HCT116 (cell line): ENCODE results near the gene ASRGL1. TPM values are rescaled to one million over a fixed set of nuclear protein-coding genes. Genes with fewer than 3 reads are reported as not detected.
A peak's percentile ranks its signal among the peaks of the same experiment; 100 is the strongest.

Source experiments
- ATAC-seq: fragments of 200-7000 bp; cut with Tn5 transposase; 2 replicates; pipeline ENCODE4 v1.9.1; 2020; ENCODE audit warnings: mild to moderate bottlenecking, moderate library complexity
- BruUV-seq: library from RNA; stranded (reverse); fragments of 400-500 nt; replicated peaks from 2 replicates; lab custom pipeline; 2021; lab: Mats Ljungman, UMichigan
- CTCF ChIA-PET: fragments of 300-600 bp; sonication (Branson Sonifier 250); formaldehyde crosslinking; loops from one replicate; lab custom pipeline; 2021; ENCODE audit warnings: antibody characterized with exemption; lab: Charles Lee
- POLR2A ChIA-PET: fragments of 300-600, 350-600 bp; sonication (Branson Sonifier 250); formaldehyde crosslinking; loops from one replicate; lab custom pipeline; 2021; ENCODE audit warnings: antibody characterized with exemption; lab: Charles Lee
- RAD21 ChIA-PET, 2 experiments: fragments of 300-600 bp; sonication (Branson Sonifier 250); formaldehyde crosslinking; loops; one replicate each; lab custom pipeline; 2023; ENCODE audit warnings: low total read pairs in 2 of 2; ENCODE audit not compliant: uncharacterized antibody in 2 of 2, unreplicated experiment in 2 of 2, low non-redundant PET in 1 of 2; lab: Charles Lee
- DNase-seq: peaks from one replicate; pipeline ENCODE4 v3.0.0-alpha.2; 2010; ENCODE audit warnings: low read depth, low spot score
- H2AFZ ChIP-seq: fragments of 200-600 bp; shearing (Covaris generic), sonication (generic); 2 replicates; pipeline ENCODE4 v1.6.1; 2017; ENCODE audit warnings: low read depth, mixed run types, mixed read lengths, antibody characterized with exemption, low read length; ENCODE audit not compliant: poor library complexity, severe bottlenecking
- H3K27ac ChIP-seq: 2 replicates; pipeline ENCODE4 v1.5.1; 2012; ENCODE audit warnings: low read depth, low read length
- H3K27me3 ChIP-seq: fragments of 200-600 bp; sonication (generic); 2 replicates; pipeline ENCODE4 v1.6.1; 2016; ENCODE audit warnings: mixed run types, low read length, mixed read lengths; ENCODE audit not compliant: insufficient read depth
- H3K36me3 ChIP-seq, 2 experiments: fragments of 200-500 bp in 1 of 2; fragments of 200-600 bp in 1 of 2; sonication (Bioruptor generic) in 1 of 2; sonication (generic) in 1 of 2; 2 replicates each; pipeline versions ENCODE4 v1.5.1 to v1.6.1; 2014 to 2016; ENCODE audit warnings: low read length in 2 of 2, inconsistent platforms in 1 of 2, mixed read lengths in 1 of 2, mixed run types in 1 of 2; ENCODE audit not compliant: insufficient read depth in 2 of 2, control insufficient read depth in 1 of 2
- H3K4me1 ChIP-seq, 2 experiments: fragments of 200-600 bp in 1 of 2; sonication (generic) in 1 of 2; 2 replicates each; pipeline versions ENCODE4 v1.5.1 to v1.6.1; 2012 to 2017; ENCODE audit warnings: low read length in 2 of 2, inconsistent platforms in 1 of 2, mild to moderate bottlenecking in 1 of 2, mixed read lengths in 1 of 2, mixed run types in 1 of 2, moderate library complexity in 1 of 2; ENCODE audit not compliant: insufficient read depth in 2 of 2, control insufficient read depth in 1 of 2
- H3K4me2 ChIP-seq: fragments of 200-600 bp; sonication (generic); 2 replicates; pipeline ENCODE4 v1.6.1; 2017; ENCODE audit warnings: mixed run types, low read length, mixed read lengths
- H3K4me3 ChIP-seq, 2 experiments: fragments of 200-600 bp in 1 of 2; sonication (generic) in 1 of 2; replicated peaks in 1 of 2; 2 replicates each; pipeline ENCODE4 v1.5.1; 2011 to 2016; ENCODE audit warnings: low read length in 2 of 2, control low read depth in 1 of 2, low read depth in 1 of 2, mild to moderate bottlenecking in 1 of 2, mixed read lengths in 1 of 2, mixed run types in 1 of 2
- H3K79me2 ChIP-seq: fragments of 200-600 bp; sonication (generic); 2 replicates; pipeline ENCODE4 v1.6.1; 2017; ENCODE audit warnings: mild to moderate bottlenecking, mixed run types, low read length, moderate library complexity, mixed read lengths; ENCODE audit not compliant: insufficient read depth
- H3K9ac ChIP-seq: fragments of 200-600 bp; sonication (generic); 2 replicates; pipeline ENCODE4 v1.6.1; 2016; ENCODE audit warnings: low read length, mixed read lengths
- H3K9me2 ChIP-seq: fragments of 200-600 bp; sonication (generic), shearing (Covaris generic); 2 replicates; pipeline ENCODE4 v1.6.1; 2017; ENCODE audit warnings: mixed run types, mild to moderate bottlenecking, moderate library complexity; ENCODE audit not compliant: insufficient read depth
- H3K9me3 ChIP-seq, 2 experiments: fragments of 200-500 bp in 1 of 2; fragments of 200-600 bp in 1 of 2; sonication (Bioruptor generic) in 1 of 2; sonication (generic) in 1 of 2; 2 replicates each; pipeline ENCODE4 v1.6.1; 2014 to 2017; ENCODE audit warnings: low read length in 2 of 2, mixed read lengths in 2 of 2, inconsistent platforms in 1 of 2, low read depth in 1 of 2, mild to moderate bottlenecking in 1 of 2, mixed run types in 1 of 2, moderate library complexity in 1 of 2; ENCODE audit not compliant: control insufficient read depth in 1 of 2, insufficient read depth in 1 of 2
- H4K20me1 ChIP-seq: fragments of 200-600 bp; sonication (generic), shearing (Covaris generic); 2 replicates; pipeline ENCODE4 v1.6.1; 2017; ENCODE audit warnings: mixed run types, mild to moderate bottlenecking, moderate library complexity; ENCODE audit not compliant: insufficient read depth
- CBX3 ChIP-seq: IDR thresholded peaks from 2 replicates; pipeline ENCODE4 v1.6.1; 2012; ENCODE audit warnings: low read depth
- EGR1 ChIP-seq: IDR thresholded peaks from 2 replicates; pipeline ENCODE4 v1.6.1; 2012; ENCODE audit warnings: low read depth
- ELF1 ChIP-seq: IDR thresholded peaks from 2 replicates; pipeline ENCODE4 v1.6.1; 2012; ENCODE audit warnings: low read depth, borderline replicate concordance
- EZH2 ChIP-seq: fragments of 200-600 bp; sonication (generic); IDR thresholded peaks from 2 replicates; pipeline ENCODE4 v1.6.1; 2017; ENCODE audit warnings: antibody characterized with exemption, mixed run types
- EZH2phosphoT487 ChIP-seq: fragments of 200-600 bp; IDR thresholded peaks from 2 replicates; pipeline ENCODE4 v1.6.1; 2018; ENCODE audit warnings: antibody characterized with exemption, borderline replicate concordance
- FOSL1 ChIP-seq: IDR thresholded peaks from 2 replicates; pipeline ENCODE4 v1.6.1; 2012; ENCODE audit warnings: low read depth
- POLR2AphosphoS5 ChIP-seq: IDR thresholded peaks from 2 replicates; pipeline ENCODE4 v1.6.1; 2011; ENCODE audit warnings: mild to moderate bottlenecking, low read depth, low read length, moderate library complexity
- RAD21 ChIP-seq: IDR thresholded peaks from 2 replicates; pipeline ENCODE4 v1.6.1; 2012; ENCODE audit warnings: low read depth, mild to moderate bottlenecking
- SRF ChIP-seq: IDR thresholded peaks from 2 replicates; pipeline ENCODE4 v1.6.1; 2012; ENCODE audit warnings: low read depth
- TCF7L2 ChIP-seq: IDR thresholded peaks from 2 replicates; pipeline ENCODE4 v1.7.0; 2011; ENCODE audit warnings: borderline replicate concordance, inconsistent platforms; ENCODE audit not compliant: insufficient read depth, insufficient read length; ENCODE audit errors: extremely low read depth
- intact Hi-C: fragments of 100-400 bp; cut with micrococcal nuclease; formaldehyde crosslinking; loops from 2 replicates; pipeline ENCODE4 v1.10.0; 2022
- total RNA-seq: library from RNA; stranded (reverse); gene quantifications from one replicate; pipeline ENCODE4 v1.2.1, GENCODE V29; 2021; ENCODE audit not compliant: unreplicated experiment
- TF ChIP-seq, protein P1 (sequence below): IDR thresholded peaks from 2 replicates; pipeline ENCODE4 v1.6.1; 2012

The ASRGL1 gene
- total RNA-seq, 1 experiment from 2014 or later: 27.6 TPM

- ATAC-seq: no peak
- no peak overlapping the region for H3K4me3 ChIP-seq
- H3K27me3 ChIP-seq: no peaks in the 10 kb centered on the region
- no peaks in the 10 kb centered on the region for H4K20me1 ChIP-seq
- no peaks in the 10 kb centered on the region for H3K36me3 ChIP-seq
- no peak overlapping the region for H2AFZ ChIP-seq
- POLR2A ChIA-PET: no interaction called here
- RAD21 ChIA-PET: no interaction called here
- H3K4me2 ChIP-seq: no peak overlapping the region
- no peaks in the 10 kb centered on the region for H3K9me3 ChIP-seq
- no peaks in the 10 kb centered on the region for H3K79me2 ChIP-seq
- H3K9me2 ChIP-seq: no peaks in the 10 kb centered on the region
- no peak overlapping the region for H3K9ac ChIP-seq
- BruUV-seq: no TSS peak
- TF ChIP-seq POLR2AphosphoS5: no peak
- TF ChIP-seq TCF7L2: no peak
- no peak for TF ChIP-seq ELF1
- no peak for TF ChIP-seq RAD21
- TF ChIP-seq EZH2: no peak
- TF ChIP-seq SRF: no peak
- TF ChIP-seq, protein P1, sequence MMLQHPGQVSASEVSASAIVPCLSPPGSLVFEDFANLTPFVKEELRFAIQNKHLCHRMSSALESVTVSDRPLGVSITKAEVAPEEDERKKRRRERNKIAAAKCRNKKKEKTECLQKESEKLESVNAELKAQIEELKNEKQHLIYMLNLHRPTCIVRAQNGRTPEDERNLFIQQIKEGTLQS: no peak
- no peak for DNase-seq
- intact Hi-C loops: no loop called here
- CTCF ChIA-PET: interaction anchor here (1.6 to 1.8 kb wide), 2 partner anchors 14 to 16 kb away, joined by 7 to 8 read pairs; no protein-coding TSS in a partner anchor
- H3K27ac ChIP-seq: no peak overlapping the region
- H3K4me1 ChIP-seq: peaks cover 0 to 4% of the 10 kb centered on the region in 2 experiments; a peak in 1 of 4 replicates
Observed at GRCh38 chr11:62410972-62411371, 73.7 kb downstream of the ASRGL1 start.

DNA sequence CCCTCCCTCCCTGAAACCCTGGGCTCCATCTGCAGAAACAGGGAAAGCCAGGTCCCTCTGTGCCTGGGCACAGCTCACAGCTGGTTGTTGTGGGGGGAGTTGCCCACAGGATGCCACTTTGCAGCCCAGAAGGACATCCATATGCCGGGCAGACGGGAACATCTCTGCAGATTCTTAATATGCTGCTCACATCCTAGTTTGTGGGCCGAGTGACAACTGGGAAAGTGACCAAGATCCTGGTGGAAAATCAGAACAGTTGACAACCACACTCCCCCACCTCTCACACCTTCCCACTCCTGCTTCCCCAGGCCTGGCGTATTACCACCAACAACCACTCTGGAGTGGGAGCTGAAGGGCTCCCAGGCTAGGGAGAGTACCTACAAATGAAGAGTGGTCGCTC is 74.3 kb downstream of the ASRGL1 start:
- Histone ChIP-seq H3K79me2 (no peaks in the 10 kb centered on the region), H2AFZ (no peak overlapping the region), H3K27me3 (no peaks in the 10 kb centered on the region), H3K9me2 (no peaks in the 10 kb centered on the region), H3K9me3 (no peaks in the 10 kb centered on the region), H3K4me3 (no peak overlapping the region), H3K9ac (no peak overlapping the region), H3K4me2 (no peak overlapping the region), H3K36me3 (no peaks in the 10 kb centered on the region)
- intact Hi-C loops: no loop called here
- ChIA-PET CTCF (interaction anchor here (1.6 to 1.8 kb wide), 2 partner anchors 13 to 17 kb away, joined by 7 to 8 read pairs; no protein-coding TSS in a partner anchor), POLR2A (no interaction called here), RAD21 (no interaction called here)
- no peak for DNase-seq
- 0 out of 2 replicates have a peak, but pooled peaks have one; percentile 22 for ATAC-seq
- BruUV-seq: no TSS peak
- TF ChIP-seq ELF1 (no peak), EZH2phosphoT487 (no peak), FOSL1 (no peak), EGR1 (no peak), CBX3 (no peak), EZH2 (no peak)
- TF ChIP-seq, all 23 proteins: peak for 0
- Histone ChIP-seq H3K4me1 (peaks cover 0 to 4% of the 10 kb centered on the region in 2 experiments; a peak in 1 of 4 replicates), H3K27ac (no peak overlapping the region), H4K20me1 (no peaks in the 10 kb centered on the region)
